HG03469 (cell line): Measurements from ENCODE around the gene GTF2IRD1.
A peak's percentile ranks its signal among the peaks of the same experiment; 100 is the strongest.
"Not testable (repeated sequence)": the region's sequence is repeated elsewhere in the genome, so short reads cannot be mapped to it uniquely, and the experiment has no call there.

Experiments used
- ATAC-seq: cut with Tn5 transposase; IDR thresholded peaks from one replicate; pipeline ENCODE4 v1.9.1; 2021; ENCODE audit warnings: mild to moderate bottlenecking, moderate library complexity, moderate number of reproducible peaks; ENCODE audit not compliant: unreplicated experiment

GTF2IRD1 gene

DNA sequence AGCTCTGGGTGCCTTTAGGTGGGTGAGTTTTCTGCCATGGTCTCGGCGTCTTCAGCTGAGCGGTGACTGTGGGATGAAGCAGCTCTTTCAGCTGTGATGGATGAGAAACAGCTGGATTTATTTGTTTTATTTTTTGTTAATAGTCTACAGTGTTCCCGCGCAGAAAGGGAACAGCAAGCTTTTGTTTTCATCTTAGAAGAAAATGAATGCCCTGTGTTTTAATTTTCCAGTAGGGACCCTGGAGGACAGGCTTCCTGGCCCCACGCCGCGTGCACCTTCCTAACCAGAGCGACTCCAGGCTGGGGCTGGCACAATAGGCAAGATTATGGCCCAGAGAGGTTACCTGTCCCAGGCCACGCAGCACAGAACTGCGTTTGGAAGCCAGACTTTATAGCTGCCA lies 57.6 kb downstream of the GTF2IRD1 start:
- no peak for ATAC-seq

DNA sequence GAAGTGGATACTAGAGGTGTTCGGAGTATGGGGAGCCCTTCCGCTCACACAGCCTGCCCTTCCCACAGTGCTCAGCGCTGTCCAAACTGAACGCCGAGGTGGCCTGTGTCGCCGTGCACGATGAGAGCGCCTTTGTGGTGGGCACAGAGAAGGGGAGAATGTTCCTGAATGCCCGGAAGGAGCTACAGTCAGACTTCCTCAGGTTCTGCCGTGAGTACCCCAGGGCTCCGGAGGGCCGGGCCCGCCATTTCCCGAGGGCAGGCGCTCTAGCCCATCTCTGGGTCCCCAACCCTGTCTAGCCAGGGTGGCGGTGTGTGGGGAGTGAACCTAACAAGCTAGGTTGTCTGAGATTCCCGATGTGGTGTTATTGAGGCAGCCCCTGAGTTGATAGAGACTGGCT lies 59.1 kb downstream of the GTF2IRD1 start:
- no peak for ATAC-seq

DNA sequence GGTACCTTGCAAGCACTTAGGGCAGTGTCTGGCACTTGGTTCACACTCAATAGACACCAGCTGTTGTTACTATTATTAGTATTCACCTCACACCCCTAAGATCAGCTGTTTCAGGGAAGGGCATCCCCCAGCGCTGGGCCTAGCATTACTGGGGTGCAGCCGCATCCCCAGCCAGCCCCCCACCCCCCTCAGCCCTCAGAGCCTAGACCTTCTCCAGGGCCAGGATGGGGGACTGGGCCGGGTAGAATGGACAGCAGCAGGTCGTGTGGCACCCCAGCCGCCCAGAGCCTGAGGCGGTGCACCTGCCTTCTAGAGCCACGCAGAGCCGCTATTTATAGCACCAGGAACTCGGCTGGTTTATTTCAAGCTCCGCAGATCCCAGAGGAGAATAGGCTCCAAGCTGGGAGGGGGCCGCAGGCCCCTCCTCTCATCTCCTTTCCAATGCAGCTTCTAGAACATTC lies 60.5 kb downstream of the GTF2IRD1 start:
- no peak for ATAC-seq

DNA sequence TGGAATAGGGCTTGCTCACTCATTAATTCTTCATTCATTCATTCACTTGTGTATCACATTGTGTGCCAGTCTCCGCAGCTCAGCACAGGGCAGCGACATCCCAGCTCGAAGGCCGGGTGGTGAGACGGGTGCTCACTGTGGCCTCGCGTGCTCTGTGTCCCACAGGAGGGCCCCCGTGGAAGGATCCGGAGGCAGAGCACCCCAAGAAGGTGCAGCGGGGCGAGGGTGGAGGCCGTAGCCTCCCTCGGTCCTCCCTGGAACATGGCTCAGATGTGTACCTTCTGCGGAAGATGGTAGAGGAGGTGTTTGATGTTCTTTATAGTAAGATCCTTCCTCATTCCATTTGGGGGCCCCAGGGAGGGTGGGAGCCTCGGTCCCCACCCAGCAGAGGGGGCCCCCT lies 61.6 kb downstream of the GTF2IRD1 start:
- ATAC-seq = no peak

DNA sequence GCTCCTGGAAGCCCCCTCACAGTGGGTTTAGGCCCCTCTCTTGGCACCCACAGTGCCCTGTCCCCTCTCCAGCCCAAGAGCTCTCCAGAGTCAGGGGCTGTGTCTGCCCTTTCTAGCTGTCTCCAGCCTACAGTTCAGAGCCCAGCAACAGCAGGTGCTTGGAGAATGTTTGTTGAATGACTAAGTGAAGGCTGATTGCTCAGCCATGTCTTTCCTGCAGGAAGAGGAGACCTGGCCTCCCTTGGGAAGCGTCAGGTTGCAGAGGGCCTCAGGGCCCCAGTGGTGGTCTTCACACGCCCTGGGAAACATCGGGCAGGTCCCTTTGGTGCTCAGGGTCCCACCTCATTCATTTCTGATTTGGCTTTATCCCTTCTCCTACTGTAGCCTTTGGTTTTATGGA lies 62.5 kb downstream of the GTF2IRD1 start:
- ATAC-seq = no peak

DNA sequence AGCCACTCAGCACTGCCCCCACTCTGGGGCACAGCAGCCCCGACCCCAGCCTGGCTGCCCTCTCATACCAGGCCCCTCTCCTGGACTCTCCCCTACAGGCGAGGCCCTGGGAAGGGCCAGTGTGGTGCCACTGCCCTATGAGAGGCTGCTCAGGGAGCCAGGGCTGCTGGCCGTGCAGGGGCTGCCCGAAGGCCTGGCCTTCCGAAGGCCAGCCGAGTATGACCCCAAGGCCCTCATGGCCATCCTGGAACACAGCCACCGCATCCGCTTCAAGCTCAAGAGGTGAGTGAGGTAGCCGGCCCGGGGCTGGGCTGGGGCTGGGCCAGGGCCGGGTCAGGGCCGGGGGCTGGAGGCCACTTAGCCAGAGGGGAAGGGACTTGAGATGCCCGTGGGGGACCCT lies 64.3 kb downstream of the GTF2IRD1 start:
- ATAC-seq = no peak

DNA sequence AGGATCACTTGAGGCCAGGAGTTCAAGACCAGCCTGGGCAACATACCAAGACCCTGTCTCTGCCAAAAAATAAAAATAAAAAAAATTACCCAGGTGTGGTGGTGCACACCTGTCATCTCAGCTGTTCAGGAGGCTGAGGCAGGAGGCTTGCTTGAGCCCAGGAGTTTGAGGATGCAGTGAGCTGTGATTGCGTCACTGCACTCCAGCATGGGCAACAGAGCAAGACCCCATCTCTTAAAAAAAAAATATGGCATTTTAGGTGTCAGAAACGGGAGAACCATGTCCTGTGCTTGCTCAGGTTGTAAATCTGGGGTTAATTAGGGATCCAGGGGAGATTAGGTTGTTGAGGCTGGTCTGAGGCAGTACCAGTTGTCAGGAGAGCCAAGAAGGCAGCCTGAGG lies 64.9 kb downstream of the GTF2IRD1 start:
- no peak for ATAC-seq

DNA sequence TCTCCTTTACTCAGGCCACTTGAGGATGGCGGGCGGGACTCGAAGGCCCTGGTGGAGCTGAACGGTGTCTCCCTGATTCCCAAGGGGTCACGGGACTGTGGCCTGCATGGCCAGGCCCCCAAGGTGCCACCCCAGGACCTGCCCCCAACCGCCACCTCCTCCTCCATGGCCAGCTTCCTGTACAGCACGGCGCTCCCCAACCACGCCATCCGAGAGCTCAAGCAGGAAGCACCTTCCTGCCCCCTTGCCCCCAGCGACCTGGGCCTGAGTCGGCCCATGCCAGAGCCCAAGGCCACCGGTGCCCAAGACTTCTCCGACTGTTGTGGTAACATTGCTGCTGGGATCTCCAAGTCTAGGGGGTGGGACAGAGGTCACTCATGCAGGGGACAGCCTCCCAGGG lies 65.7 kb downstream of the GTF2IRD1 start:
- ATAC-seq = no peak

DNA sequence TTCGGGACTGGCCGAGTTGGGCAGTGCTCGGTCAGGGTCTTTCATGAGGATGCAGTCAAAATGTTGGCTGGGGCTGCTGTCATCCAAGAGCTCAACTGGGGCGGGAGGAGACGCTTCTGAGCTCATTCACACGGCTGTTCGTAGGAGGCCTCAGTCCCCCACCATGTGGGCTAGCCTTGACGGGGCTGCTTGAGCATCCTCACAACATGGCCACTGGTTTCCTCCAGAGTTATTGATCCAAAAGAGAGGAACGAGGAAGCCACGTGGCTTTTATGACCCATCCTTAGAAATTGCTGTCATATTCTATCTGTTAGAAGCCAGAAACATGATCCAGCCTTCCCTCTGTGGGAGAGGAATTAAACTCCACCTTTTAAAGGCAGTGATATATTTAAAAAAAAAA lies 68.1 kb downstream of the GTF2IRD1 start:
- no peak for ATAC-seq

DNA sequence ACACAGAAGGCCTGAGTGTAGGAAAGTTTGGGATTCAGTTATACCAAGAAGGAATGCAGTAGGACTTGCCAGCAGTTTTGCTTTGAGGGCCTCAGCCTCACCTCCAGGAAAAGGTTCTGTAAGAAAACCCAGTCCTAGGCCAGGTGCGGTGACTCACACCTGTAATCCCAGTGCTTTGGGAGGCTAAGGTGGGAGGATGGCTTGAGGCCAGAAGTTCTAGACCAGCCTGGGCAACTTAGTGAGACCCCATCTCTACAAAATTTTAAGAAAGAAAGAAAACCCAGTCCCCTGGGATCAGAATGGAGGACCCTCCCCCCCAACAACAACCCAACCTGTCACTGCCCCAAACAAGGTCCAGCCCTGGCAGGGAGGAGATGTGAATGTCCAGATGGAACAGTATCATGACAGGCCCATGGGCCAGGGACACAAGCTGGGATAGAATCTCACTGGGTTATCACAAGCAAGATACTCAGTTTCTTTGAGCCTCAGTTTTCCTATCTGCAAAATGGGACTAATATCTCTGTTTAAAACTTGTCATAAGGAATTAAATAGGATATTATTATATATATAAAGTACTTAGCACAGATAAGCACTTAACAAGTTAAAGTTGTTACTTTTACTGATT lies 68.7 kb downstream of the GTF2IRD1 start:
- ATAC-seq = no peak

DNA sequence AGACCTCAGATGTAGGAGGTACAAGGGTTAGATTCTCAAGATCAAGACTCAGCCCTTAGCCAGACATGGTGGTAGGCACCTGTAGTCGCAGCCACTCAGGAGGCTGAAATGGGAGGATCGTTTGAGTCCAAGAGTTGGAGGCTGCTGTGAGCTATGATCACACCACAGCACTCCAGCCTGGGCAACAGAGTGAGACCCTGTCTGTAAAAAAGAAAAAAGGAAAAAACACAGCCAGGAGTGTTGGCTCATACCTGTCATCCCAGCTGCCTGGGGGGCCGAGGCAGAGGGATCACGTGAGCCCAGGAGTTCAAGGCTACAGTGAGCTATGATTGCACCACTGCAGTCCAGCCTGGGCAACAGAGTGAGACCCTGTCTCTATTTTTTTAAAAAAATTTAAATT lies 69.3 kb downstream of the GTF2IRD1 start:
- ATAC-seq = no peak

DNA sequence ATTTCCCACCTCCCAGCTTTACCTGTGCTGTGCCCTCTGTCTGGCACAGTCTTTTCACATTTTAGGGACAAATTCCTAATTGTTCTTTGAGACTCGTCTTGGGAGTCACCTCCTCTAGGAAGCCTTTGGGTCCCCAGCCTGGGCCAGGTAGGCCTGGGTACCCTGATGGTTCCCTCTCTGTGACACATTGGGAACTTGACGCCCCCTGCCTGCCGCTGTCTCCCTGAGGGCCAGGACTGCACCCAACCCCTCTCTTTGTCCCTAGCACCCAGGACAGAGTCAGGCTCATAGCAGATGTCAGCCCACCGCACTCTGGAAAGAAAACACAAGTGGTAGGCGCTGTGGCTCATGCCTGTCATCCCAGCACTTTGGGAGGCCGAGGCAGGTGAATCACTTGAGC lies 71.4 kb downstream of the GTF2IRD1 start:
- ATAC-seq = no peak

DNA sequence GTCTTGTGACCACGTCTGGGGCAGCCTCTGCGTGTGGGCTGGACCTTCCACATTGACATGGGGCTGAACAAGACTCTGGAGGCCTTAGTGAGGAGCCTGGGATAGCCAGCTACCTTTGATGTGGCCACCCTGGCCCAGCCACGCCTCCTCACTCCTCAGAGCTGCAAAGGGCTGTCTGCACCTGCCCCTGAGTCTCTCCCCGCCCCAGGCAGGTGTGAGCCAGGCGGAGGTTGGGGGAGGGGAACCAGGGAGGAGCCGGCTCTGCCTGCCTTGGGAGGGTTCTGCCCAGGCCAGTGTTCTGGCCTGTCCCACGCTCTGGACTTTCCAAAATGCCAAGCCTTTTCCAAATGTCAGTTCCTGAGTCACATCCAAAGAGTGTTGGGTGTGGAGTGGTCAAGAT lies 72.2 kb downstream of the GTF2IRD1 start:
- ATAC-seq = no peak

DNA sequence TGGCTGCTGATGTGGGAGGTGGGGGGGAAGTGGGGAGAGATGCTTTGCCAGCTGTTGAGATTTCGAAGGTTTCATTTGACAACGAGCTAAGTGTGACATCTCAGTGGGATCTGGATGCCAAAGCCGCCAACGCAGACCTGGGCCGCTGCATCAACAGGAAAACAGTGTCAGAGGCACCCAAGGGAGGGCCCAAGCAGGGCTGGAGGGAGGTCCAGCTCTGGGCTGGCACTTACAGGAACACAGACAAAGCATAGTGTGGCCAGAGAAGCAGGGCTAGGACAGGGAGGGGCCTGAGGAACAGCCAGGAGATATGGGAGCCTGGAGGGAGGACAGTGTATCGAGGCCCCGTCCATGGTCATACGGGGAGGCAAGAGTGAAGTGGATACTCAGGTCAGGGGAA lies 73.1 kb downstream of the GTF2IRD1 start:
- ATAC-seq = no peak

DNA sequence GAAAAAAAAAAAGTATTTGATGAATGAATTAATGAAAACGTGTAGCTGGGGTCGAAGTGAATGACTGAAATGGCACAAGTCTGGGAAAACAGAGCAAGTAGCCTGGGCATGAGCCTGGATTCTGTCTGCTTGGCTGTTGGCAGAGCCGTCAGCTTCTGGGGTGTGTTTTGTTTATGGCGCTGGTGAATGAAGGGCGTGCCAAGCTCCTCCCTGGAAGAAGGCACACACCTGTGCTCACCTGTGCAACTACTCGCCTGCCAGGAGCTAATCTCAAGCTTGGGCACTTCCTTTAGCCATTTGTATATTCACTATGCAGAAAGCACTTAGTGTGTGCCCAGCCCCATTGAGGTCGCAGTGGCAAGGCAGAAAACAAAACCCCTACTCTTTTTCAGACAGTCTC lies 74.1 kb downstream of the GTF2IRD1 start:
- ATAC-seq = no peak

DNA sequence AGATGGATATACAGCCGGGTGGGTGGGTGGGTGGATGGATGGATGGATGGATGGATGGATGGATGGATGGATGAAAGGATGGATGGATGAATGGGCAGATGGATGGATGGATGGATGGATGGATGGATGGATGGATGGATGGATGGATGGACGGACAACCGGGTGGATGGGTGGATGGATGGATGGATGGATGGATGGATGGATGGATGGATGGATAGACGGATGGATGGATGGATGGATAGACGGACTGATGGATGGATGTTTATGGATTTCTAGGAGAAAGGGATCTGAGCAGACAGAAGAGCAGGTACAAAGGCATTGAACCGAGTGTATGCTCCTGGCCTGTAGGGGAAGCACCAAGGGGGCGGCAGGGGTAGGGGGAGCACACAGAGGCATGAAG lies 75.1 kb downstream of the GTF2IRD1 start:
- not testable (repeated sequence) for ATAC-seq

DNA sequence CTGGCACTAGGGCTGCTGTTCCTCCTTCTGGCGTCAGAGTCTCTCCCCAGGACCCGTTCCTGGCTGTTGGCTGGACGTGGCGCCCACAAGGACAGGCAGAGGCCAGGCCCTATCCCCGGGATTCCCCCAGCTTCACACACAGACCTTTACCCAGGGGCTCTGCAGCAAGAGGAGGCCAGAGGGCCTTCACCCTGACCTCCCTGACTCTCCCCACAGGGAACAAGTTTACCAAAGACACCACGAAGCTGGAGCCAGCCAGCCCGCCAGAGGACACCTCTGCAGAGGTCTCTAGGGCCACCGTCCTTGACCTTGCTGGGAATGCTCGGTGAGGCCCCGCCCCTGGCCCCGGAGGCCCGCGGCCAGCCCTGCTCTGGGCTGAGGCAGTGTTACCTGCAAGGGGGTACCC lies 82.2 kb downstream of the GTF2IRD1 start:
- ATAC-seq = no peak

DNA sequence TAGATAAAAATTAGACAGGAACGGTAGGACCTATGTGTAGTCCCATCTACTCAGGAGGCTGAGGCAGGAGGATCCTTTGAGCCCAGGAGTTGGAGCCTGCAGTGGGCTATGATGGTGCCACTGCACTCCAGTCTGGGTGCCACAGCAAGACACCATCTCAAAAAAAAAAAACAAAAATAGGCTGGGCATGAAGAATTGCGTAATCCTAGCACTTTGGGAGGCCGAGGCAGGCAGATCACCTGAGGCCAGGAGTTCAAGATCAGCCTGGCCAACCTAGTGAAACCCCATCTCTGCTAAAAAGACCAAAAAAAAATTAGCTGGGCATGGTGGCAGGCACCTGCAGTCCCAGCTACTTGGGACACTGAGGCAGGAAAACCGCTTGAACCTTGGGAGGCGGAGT lies 88.2 kb downstream of the GTF2IRD1 start:
- not testable (repeated sequence) for ATAC-seq

DNA sequence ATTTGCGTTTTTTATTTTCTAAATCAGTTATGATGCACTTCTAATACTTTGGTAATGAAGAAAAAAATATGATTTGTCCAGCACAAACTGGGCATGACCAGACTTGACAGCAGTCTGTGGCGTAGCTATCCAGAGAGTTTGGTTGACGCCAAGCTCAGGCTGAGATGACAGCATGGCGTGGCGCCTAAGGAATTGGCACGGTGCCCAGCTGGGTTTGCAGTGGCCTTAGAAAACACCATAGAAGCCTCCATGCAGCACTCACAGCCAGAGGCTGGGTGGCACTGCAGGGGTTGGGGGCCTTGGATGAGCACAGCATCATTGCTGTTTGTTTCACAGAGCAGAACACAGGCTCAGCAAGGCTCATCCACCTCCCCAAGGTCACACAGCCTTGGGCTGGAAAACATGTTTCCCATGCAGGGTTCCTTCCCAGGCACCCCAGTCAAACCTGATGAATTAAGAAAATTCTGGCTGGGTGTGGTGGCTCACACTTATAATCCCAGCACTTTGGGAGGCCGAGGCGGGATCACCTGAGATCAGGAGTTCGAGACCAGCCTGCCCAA lies 88.9 kb downstream of the GTF2IRD1 start:
- ATAC-seq = no peak

DNA sequence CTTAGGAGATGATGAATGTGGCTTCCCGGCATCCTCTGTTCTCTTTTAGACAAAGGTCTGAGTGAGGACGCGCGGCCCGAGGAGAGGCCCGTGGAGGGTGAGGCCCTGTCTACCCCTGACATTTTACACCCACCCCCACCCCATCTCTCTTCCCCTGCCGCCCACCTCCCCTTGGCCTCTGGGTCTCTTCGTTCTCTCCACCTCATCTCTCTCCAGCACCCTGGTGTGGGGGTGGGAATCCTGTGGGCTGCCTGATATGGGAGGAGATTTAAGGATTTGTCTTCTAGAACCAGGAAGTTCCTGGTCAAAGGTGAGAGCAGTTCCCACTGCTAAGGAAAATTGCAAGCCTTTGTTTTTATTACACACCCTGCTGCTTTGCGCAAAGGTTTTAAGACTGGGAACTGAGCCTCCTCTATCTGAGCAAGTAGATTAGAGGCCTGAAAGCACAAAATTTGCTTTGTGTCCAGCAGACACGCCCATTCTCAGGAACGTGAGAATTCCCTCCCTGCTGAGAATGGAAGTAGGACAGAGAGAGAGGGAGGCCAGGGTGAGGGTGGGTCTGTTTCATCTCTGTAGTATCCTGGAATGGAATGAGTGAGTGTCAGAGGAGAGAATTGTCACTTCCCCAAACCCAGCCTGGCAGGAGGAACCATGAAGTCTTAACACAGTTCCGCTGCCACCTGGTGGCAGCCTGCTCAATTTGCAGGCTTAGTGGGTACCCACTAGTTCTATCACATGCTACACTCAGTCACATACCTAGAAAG lies 91.2 kb downstream of the GTF2IRD1 start:
- ATAC-seq = no peak

DNA sequence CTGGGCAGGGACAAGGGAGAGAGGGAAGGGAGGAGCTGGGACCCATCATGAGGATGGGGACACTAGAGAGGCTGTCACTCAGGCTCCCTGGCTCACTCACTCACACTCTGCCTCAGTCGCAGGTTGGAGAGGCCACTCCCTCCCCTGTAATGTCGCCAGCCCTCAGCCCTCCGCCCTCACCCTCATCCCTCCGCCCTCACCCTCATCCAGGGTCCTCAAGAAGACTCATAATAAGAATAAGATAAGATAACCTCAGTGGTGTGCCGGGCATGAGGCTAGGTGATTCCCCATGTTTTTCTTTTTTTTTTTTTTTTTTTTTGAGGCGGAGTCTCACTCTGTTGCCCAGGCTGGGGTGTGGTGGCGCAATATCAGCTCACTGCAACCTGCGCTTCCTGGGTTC lies 92.2 kb downstream of the GTF2IRD1 start:
- ATAC-seq = no peak

DNA sequence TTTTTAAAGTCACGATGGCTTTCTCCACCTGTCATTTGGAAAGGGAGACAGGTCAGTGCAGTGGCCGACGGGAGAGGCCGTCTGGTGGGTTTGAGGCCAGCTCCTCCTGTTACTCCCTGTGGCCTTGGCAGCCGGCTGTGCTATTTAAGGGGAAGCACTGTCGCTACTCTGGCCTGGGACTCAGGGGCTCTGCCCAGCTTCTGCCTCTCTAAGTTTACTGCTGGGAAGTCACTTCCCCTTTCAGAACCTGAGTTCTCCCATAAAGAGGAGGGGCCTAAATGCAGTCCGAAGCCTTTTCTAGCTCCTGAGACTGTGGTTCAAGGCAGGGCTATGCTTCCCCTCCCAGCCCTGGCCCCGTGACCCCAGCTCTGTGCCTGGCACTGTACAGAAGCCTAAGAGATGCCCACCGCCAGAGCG lies 99.9 kb downstream of the GTF2IRD1 start:
- ATAC-seq = peak; percentile 50
